CD4-positive, alpha-beta T cell treated with Interleukin-15 for 4 hours (primary cell): ENCODE data around the gene TRHDE.

Source experiments
- DNase-seq: peaks from one replicate; pipeline ENCODE4 v3.0.0-alpha.2; 2020; ENCODE audit warnings: low spot score

Gene TRHDE, protein sequence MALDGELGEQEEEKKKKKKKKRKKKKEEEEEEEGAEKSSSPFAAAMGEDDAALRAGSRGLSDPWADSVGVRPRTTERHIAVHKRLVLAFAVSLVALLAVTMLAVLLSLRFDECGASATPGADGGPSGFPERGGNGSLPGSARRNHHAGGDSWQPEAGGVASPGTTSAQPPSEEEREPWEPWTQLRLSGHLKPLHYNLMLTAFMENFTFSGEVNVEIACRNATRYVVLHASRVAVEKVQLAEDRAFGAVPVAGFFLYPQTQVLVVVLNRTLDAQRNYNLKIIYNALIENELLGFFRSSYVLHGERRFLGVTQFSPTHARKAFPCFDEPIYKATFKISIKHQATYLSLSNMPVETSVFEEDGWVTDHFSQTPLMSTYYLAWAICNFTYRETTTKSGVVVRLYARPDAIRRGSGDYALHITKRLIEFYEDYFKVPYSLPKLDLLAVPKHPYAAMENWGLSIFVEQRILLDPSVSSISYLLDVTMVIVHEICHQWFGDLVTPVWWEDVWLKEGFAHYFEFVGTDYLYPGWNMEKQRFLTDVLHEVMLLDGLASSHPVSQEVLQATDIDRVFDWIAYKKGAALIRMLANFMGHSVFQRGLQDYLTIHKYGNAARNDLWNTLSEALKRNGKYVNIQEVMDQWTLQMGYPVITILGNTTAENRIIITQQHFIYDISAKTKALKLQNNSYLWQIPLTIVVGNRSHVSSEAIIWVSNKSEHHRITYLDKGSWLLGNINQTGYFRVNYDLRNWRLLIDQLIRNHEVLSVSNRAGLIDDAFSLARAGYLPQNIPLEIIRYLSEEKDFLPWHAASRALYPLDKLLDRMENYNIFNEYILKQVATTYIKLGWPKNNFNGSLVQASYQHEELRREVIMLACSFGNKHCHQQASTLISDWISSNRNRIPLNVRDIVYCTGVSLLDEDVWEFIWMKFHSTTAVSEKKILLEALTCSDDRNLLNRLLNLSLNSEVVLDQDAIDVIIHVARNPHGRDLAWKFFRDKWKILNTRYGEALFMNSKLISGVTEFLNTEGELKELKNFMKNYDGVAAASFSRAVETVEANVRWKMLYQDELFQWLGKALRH

DNA sequence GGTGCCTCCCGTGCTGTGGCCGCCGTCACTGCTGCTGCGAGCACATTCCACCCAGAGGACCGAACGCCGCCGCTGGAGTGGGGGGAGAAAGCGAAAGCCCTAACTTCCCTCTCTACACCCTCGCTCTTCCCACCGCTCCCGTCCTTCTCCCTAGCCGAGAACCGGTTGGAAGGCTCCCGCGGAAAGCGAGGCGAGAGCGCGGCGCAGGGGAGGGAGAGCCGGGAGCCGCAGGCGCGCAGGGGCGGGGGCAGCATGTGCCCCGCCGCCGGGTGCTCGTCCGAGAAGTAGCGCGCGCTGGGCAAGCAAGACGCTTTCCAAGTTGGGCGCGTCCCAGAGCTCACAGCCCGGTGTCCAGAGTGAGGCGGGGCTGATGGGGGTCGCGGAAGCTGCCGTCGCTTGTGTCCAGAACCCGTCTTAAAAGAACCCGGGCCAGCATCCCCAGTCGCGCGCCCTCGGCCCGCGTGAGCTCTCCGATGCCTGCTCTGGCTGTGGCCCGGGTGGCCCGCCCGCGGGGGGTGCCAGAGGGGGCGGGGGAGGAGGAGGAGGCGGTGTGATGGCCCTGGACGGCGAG is at the start of gene TRHDE:
TSS of gene TRHDE (plus strand) at position 280 of the 571 bp plus-strand sequence. CDS start at position 554, 274 bp downstream.
- DNase-seq = no peak

DNA sequence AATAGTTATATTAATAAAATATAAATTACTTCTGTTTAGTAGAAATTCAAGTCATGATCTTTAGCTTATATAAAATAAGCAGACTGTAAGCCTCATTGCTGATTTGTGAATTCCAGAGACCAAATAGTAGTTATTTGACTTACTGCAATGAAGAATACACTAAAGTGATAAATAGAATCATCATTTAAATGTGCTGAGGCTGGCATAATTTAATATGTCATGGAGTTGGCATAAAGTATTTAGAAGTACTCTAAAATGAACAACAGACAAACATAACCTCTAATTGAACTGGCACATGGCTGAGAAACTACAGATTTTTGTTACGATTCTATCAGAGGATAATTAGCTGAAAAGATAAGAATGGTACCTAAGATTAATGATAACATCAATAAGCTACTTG is 45.7 kb upstream of the TRHDE start:
- no peak for DNase-seq

DNA sequence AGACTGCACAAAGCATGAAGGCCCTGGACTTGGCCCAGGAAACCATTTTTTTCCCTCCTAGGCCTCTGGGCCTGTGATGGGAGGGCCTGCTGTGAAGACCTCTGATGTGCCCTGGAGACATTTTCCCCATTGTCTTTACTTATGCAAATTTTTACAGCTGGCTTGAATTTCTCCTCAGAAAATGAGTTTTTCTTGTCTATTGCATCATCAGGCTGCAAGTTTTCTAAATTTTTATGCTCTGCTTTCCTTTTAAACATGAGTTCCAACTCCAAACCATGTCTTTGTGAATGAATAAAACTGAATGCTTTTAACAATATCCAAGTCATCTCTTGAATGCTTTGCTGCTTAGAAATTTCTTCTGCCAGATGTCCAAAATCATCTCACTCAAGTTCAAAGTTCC is 43.7 kb upstream of the TRHDE start:
- no peak for DNase-seq

DNA sequence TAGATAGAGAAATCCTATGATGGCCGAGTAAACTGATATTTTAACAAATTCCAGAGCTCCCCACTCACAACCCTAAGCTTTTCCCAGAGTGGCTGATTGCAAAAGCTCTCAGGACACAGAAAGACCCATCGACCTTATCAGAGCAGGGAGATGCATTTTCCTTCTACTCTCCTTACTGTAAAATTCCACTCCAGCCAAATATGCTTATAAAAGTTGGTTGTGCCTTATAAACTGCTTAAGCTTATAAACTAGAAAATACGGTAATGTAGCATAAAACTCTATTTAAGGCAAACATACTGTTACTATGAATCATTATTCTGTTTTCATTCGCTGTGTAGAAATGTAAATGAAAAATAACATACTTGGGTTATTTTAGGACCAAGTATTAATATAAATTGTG is 41.6 kb upstream of the TRHDE start:
- DNase-seq = no peak

DNA sequence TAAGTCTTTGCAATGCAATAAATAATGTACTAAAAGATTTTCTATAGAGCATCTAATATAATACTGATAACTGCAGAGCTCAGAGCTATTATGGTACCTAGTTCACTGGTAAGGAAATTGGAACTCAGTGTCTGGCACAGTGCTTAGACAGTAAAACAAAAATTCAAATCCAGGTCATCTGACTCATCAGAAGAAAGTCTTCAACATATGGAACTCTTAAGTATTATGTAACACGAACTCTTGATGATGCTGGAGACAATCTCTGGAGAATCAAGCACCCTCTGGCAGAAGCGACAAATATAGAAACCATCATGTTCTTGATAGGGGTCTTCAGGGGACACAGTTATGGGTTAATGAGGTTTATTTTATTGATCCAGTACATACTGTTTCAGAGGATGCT is 37.3 kb upstream of the TRHDE start:
- no peak for DNase-seq

DNA sequence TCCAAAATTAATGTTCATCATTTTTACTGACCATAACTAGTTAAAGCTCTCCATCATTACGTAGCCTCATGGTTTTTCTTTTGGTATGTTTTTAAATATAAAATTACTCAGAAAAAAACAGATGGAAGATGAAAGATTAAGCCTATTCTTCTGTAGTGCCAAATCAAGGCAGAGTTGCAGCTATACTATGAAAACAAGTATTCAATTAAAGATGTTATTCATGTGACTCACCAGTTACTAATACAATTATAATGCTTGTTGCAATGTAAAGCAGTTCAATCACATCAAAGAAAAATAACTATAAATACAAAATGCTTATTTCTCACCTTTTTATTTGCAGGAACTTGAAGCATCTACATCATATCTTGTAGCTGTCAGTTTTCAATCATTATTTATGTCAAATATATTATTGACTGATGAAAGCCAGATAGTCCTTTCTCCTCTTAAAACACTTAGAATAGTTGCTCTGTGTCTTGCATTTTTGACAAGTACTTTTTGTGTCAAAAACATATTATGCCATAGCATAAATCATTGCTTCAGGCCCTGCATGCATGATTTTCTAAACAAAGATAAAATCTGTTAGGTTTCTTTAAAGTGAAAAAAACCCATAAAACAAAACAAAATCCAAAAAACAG is 36.0 kb upstream of the TRHDE start:
- no peak for DNase-seq

DNA sequence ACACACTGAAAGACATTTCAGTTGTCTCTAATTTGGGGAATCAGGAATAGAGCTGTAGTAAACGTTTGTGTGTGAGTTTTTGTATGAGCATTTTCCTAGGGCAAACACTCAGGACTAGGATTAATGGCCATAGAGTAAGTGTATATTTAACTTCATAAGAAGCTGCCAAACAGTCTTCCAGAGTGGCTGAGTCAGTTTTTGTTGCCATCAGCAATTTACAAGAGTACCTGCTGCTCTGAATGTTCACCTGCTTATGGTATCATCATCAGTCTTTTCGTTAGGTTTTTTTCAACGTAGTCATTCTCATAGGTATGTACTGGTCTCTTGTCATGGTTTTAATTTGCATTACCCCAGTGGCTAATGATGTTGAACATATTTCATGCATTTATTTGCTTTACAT is 30.6 kb upstream of the TRHDE start:
- DNase-seq = no peak

DNA sequence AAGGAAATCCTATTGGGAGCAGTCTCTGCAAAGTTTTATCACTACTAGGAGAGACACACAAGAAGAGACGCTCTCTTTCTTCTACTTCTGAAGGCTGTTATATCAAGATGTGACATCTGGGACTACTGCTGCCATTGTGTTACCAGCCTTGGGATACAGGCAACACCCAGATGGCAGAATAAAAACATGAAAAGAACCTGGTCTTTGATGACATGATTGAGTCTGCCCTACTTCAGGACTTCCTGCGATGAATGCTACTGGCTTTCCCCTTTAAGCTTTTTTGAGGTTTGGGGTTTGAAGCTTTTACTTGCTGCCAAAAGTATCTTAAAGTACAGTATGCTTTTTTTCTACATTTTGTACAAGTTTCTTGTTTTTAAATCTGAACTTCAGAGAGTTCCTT is 29.2 kb upstream of the TRHDE start:
- DNase-seq = no peak

DNA sequence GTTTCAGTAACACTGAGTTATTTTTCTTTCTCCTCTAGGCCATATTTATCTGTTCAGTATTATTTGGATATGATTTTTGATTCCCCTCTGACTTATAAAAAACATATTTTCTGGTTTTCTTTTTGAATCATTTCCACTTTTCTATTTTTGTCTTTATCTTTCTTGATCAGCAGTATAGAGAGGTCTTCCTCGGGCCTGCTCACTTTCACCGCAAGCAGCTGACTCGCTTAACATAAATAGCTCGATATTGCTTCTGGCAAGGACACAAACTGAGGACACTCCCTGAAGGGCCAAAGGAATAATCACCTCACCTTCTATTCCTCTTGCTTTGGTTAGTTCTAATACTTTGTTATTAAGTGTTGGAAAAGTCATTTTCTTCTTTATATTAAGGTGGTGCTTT is 25.8 kb upstream of the TRHDE start:
- DNase-seq = no peak

DNA sequence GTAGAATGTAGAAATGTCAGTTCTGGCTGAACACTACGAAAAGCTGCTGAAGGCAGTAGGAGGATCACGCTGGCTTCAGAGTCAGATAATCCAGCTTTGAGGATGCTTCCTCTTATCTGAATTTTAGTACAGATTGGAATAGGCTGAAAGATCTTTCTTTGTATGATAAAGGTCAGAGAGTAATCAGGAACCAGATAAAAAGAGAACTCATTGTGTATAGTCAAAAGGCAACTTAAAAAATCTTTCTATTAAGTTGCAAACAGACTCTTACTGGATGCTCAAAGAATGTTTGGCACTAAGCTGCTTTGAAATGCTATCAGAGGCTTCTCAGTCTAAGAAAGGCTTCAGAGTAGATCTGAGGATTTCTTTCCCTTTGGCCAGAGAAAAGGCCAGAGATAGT is 21.8 kb upstream of the TRHDE start:
- no peak for DNase-seq

DNA sequence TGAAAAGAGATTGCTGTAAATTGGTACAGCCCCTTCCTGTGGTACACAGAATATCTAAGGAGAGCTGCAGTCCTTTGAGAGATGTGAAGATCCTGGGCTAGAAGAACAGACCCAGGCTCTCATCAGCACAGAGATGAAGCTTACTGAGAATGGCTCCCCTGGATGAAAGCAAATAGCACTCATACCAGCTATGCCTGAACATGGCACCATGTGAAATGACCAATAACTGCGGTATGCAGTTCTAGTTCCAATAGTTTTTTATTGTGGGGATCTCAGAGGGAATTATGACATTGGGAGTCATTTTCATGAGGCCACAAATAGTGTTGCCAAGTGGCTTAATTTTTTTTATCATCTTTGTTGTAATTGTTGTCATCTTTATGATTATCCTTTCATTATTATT is 15.4 kb upstream of the TRHDE start:
- DNase-seq = no peak

DNA sequence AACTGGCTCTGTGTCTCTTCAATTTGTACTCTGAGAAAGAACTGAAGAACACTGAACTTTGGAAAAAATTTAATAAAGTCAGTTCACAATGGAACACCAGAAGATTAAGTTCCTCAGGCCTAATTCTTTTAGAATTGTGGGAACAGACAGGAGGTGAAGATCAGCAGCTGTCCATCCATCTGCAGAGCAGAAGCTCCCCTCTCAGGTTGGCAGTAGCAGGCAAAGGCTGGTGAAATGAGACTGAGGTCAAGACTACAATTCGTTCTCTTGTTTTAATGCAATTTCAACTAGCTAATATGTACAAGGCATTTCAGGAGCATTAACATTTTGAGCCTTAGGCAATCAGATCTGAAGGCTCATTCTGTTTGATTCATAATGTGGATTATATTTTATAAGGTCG is 10.3 kb upstream of the TRHDE start:
- DNase-seq = no peak

DNA sequence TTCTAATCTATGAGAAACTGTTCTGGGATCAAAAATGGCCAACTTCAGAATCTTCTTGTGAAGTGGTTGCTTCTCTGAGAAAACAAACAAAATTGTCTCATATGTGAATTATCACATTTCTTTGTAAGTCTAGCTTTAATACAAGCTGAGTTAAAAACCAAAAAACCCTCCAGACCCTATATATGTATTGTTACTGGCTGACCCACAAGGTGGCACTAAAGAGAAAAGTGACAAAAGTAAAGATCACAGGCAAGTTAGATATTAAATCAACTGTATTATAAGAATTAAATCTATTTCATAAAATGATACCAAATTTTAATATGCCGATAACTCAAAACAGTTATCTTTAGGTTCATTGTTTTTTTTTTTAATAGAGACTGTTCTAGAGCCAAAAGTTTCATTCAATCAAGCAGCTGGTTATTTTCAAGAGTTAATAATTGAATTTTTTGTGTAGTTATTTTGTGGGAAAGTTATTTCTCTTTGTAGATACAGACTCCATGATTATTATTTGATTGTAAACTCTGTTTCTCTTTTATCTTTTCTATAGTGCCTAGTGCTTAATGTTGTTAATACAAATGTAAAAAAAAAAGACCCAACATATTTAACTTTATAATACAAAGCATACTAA is 7.5 kb upstream of the TRHDE start:
- no peak for DNase-seq

DNA sequence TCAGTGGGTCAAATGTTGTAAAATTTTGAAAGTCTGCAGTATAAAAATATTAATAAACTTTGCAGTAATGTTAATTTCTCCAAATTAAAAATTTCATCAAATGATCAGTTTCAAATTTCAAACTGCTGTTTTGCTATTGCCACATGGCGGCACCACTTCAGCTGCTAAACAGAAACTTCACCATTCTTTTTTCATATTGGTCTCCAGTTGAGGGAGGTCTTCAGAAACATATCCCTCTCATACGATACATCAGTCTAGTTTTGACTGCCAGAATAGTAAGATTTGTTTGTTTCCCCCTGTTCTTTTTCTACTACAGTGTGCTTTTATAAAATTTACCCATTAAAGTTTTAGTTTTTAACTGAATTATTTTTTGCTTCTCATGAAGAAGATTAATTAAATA is 4.2 kb upstream of the TRHDE start:
- DNase-seq = no peak

DNA sequence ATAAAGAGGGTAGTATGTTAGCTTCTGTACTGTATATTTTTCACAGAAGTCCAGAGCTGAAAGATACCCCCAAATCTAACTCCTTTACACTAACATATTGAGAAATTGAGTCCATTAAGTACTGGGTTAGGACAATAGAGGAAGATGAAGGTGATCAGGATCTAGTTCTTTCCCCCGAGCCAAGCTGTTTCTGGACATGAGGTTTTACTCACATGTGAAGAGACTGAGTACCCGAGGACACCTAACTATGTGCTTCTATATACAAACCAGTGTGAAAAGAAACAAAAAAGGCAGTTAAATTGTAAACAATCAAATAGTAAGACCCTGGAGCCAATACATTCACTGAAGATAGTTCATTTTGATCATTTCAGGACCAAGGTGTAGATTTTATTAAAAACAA is 3.8 kb upstream of the TRHDE start:
- no peak for DNase-seq

DNA sequence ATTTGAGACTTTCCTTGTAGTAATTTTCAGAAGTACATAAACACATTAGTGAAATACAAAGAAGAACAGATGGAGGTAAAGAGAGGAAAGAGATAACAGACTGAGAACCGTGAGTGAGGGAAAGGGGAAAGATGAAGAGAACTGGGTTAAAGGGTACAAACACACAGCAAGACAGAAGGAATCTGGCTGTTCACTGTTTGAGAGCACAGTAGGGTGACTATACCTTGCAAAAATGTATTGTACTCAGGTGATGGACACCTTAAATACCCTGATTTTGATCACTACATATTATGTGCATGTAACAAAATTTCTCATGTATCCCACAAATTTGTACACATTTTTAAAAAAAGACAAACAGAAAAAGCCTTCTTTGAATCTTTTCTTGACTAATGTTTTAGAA is 2.7 kb upstream of the TRHDE start:
- DNase-seq = no peak

DNA sequence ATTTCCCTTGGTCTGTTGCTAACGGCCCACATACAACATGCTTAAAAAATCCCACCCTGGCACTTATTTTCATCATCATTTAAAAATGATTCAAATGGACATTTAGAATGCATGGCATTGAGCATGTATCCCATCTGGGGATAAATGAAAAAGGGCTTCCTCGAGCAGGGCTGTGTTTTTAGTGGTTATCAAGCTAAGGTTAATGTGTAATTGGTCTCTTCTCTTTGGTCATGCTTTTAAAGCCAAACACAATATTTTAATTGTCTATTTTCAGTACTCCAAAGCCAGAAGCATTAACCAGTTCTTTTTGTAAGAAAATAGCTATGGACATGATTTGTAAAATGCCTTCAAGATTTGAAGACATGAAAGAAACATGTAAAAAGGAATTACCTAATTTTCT is 1.9 kb upstream of the TRHDE start:
- no peak for DNase-seq

DNA sequence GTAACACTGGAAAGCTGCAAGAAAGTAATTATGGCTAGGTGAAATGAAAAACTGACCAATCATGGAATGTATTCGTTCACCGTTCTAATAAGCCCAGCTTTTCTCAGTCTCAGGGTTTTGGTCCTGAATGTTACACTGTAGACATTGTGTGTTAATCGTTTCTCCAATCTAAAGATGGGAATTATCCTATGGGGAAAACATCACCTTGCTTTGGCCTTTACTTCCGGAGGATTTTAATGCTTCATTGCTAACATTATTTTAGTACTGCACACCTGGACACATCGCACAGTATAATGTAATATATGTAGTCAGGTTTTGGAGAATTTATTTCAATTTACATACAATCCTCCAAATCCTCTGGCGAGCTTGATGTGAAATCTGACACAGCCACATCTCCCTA is 1.2 kb upstream of the TRHDE start:
- DNase-seq = no peak

DNA sequence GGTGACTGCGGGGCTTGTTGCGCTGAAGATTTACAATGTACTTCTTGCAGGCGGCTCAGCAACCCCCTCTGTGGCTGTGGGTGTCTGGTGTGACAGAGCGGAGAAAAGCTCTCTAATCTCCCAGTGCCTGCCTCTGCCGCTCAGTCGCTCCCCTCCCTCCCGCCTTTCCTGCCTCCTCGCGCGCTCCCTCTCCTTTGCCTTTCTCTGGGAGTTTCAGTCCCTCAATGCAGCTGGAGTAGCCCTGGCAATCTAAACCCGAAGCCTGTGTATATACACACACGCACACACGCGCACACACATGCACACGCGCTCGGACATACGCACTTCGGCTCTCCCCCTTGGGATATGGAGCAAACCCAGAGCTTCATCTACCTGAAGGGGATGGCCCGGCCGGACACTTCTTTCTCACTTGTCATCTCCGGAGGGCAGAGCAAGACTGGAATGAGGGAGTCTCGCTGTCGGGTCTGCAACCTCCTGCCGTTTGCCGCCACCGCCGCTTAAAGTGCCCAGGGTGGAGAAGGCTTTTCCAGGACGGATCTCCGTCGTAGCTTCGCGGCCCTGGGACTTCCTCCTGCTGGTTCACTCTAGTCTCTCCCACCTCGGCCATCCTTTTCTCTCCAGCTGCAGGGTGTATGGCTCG is 599 bp upstream of the TRHDE start:
- DNase-seq = no peak

DNA sequence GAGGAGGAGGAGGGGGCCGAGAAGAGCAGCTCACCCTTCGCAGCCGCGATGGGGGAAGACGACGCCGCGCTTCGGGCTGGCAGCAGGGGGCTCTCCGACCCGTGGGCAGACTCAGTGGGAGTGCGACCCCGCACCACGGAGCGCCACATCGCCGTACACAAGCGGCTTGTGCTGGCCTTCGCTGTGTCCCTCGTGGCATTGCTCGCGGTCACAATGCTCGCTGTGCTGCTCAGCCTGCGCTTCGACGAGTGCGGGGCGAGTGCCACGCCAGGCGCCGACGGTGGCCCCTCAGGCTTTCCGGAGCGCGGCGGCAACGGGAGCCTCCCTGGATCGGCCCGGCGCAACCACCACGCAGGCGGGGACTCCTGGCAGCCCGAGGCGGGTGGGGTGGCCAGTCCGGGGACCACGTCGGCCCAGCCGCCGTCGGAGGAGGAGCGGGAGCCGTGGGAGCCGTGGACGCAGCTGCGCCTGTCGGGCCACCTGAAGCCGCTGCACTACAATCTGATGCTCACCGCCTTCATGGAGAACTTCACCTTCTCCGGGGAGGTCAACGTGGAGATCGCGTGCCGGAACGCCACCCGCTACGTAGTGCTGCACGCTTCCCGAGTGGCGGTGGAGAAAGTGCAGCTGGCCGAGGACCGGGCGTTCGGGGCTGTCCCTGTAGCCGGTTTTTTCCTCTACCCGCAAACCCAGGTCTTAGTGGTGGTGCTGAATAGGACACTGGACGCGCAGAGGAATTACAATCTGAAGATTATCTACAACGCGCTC is 745 bp downstream of the TRHDE start:
- DNase-seq = no peak

DNA sequence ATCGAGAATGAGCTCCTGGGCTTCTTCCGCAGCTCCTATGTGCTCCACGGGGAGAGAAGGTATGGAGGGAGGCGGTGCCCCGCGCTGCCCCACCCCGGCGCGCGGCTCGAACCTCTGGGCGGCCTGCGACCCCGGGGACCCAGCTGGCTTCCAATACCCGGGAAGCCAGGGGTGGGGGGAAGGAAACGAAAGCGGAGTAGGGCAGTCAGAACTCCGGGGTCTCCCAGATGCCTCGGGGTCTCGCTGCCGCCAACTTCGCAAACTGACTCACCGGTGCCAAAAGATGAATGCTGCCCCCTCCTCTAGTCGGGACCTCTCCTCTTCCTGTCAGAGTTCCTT is 1.3 kb downstream of the TRHDE start:
- DNase-seq = no peak
